ENCODE measurements around the gene TREML1.

Gene TREML1

GRCh38 chr6:41177695-41178094 lies 23.5 kb upstream of the TREML1 start:
- FAIRE-seq: no peak

GRCh38 chr6:41177287-41177686 lies 23.1 kb upstream of the TREML1 start:
- FAIRE-seq: no peak

- no peak for FAIRE-seq
Observed at GRCh38 chr6:41176189-41176588, 22.0 kb upstream of the TREML1 start.

GRCh38 chr6:41175084-41175483 lies 20.9 kb upstream of the TREML1 start:
- FAIRE-seq: no peak

GRCh38 chr6:41174610-41175009 lies 20.5 kb upstream of the TREML1 start:
- no peak for FAIRE-seq

GRCh38 chr6:41171908-41172307 lies 17.8 kb upstream of the TREML1 start:
- no peak for FAIRE-seq

GRCh38 chr6:41170547-41171160 lies 16.5 kb upstream of the TREML1 start:
- FAIRE-seq: no peak

- FAIRE-seq: no peak
Observed at GRCh38 chr6:41167173-41167963, 13.2 kb upstream of the TREML1 start.

GRCh38 chr6:41164551-41165120 lies 10.5 kb upstream of the TREML1 start:
- no peak for FAIRE-seq

GRCh38 chr6:41163419-41163717 lies 9.2 kb upstream of the TREML1 start:
- no peak for FAIRE-seq

GRCh38 chr6:41162687-41163418 lies 8.7 kb upstream of the TREML1 start, which contains the start of gene TREM2:
Gene TREM2, minus strand, starts transcription at chr6:41163116. Its CDS starts 34 bp downstream, at chr6:41163082.
- FAIRE-seq: no peak

GRCh38 chr6:41161851-41162552 lies 7.9 kb upstream of the TREML1 start:
- no peak for FAIRE-seq

- FAIRE-seq: no peak
Observed at GRCh38 chr6:41161380-41161779, 7.2 kb upstream of the TREML1 start.

- FAIRE-seq: no peak
Observed at GRCh38 chr6:41160933-41161332, 6.8 kb upstream of the TREML1 start.

- no peak for FAIRE-seq
Observed at GRCh38 chr6:41159415-41160082, 5.4 kb upstream of the TREML1 start.

GRCh38 chr6:41157323-41157722 lies 3.2 kb upstream of the TREML1 start:
- FAIRE-seq: no peak

- no peak for FAIRE-seq
Observed at GRCh38 chr6:41156771-41157170, 2.6 kb upstream of the TREML1 start.

GRCh38 chr6:41156001-41156400 lies 1.9 kb upstream of the TREML1 start:
- FAIRE-seq: no peak

- no peak for FAIRE-seq
Observed at GRCh38 chr6:41155132-41155805, 1.1 kb upstream of the TREML1 start.

GRCh38 chr6:41153451-41153850 lies 696 bp downstream of the TREML1 start:
- FAIRE-seq: no peak

GRCh38 chr6:41150671-41151070 lies 3.5 kb downstream of the TREML1 start:
- no peak for FAIRE-seq

- no peak for FAIRE-seq
Observed at GRCh38 chr6:41147917-41148316, 6.2 kb downstream of the TREML1 start.
